HG03460 (cell line): Measurements from ENCODE around the gene PRKCI.
"Not testable (repeated sequence)": the region's sequence is repeated elsewhere in the genome, so short reads cannot be mapped to it uniquely, and the experiment has no call there.

Source experiments
- ATAC-seq: cut with Tn5 transposase; IDR thresholded peaks from one replicate; pipeline ENCODE4 v1.9.1; 2021; ENCODE audit not compliant: unreplicated experiment

The PRKCI gene

DNA sequence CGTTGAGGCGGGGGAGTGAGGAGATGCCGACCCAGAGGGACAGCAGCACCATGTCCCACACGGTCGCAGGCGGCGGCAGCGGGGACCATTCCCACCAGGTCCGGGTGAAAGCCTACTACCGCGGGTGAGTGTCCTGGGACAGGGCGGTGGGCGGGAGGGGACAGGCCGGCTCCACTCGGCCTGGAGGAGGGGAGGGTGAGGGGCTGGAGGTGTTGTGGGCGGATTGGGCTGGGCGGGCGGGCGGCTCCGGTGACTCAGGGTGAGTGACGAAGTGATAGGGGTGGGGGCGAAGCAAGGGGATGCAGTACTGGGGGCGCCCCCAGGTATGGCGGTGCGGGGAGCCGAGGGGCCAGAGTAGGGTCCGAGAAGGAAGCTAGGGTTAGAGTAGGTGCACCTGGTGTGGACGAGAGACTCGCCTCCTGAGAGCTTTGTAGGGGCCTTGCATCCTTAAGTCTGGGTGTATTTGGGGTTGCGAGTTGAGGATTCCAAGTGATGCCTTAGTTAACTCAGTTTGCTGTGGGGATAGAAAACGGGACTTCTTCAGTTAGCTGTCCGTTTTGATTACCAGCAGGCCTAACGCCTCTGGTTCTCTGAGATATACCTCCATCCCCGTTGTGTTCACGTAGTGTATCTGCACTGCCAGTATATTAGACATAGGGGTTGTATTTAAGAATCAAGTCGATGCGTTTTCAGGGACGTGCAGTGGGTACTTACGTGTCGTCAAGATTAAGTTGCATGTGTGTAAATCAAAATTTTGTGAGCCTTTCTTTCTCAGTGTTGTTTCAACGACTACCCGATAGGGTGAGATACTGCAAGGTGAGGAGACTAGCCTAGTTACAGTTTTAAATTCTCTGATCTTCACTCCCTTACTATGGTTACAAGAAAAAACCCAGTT lies 670 bp downstream of the PRKCI start:
- ATAC-seq: peak; percentile 28

DNA sequence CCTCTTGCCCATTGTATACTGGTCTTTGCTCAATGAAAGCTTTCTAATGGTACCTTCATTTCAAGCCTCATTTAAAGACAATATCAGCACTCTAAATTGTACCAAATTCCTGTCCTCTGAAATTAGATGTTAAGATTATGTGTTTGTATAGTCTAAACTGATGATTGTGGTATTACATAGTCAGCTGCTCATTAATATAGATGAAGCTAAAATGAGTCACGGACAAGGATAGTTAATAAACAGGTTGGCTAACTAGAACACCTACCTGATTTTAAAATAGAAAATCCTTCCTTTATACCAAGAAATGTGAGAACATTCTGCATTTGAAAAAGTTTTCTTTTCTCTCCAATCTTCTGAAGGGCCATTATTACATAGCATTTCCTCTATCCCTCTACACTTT lies 2.9 kb downstream of the PRKCI start:
- ATAC-seq: no peak

DNA sequence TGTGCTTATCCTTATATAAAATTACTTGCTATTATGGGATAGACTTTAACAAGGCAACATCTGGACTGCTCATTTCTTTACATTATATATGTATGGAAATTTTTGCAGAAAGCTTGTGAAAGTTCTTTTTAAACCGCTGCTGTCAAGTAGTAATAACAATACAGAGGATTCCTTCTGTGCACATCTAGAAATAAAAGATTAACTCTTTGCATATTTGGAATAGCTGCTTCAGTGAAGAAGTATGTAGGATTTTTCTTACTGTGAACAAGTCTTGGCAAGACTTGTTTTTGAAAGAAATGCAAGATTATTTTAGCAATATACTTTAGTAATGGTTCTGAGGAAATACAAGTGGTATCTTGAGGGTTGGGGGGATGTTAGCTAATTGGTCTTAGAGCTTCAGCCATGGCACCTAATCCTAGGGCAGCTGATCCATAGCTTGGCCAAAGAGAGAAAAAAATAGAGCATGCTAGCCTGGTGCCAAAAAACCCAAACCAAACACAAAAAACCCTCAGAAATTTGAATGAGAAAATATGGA lies 4.3 kb downstream of the PRKCI start:
- no peak for ATAC-seq

GRCh38 chr3:170228093-170228766 lies 6.0 kb downstream of the PRKCI start:
- no peak for ATAC-seq

DNA sequence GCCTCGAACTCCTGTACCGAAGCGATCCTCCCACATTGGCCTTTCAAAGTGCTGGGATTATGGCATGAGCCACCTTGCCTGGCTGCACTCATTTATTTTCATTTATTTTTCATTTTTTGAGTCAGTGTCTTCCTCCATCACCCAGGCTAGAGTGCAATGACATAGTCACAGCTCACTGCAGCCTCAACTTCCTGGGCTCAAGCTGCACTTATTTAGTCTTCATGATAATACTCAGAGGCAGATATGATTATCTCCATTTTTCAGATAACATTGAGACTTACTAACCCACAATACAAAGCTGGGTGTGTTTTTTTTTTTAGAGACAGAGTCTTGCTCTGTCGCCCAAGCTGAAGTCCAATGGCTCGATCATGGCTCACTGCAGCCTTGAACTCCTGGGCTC lies 10.0 kb downstream of the PRKCI start:
- ATAC-seq: no peak

GRCh38 chr3:170233530-170233929 lies 11.3 kb downstream of the PRKCI start:
- ATAC-seq: no peak

DNA sequence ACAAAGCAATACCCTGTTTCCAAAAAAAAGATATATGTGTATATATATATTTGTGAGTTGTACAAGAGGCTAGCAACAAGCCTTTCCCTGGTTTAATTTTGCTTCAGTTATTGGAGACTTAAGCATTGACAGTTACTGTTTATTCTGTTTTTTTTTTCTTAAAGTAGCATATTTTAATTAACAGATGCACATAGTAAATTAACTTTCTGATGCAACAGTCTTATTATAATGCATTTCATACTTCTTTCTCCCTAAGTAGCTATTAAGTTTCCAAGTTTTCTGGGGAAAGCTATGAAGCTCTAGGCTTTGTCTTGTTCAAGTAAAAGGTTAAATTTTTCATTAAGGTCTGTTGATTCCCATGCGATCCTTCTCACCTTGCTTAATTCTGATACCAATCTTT lies 17.9 kb downstream of the PRKCI start:
- no peak for ATAC-seq

GRCh38 chr3:170240671-170241070 lies 18.4 kb downstream of the PRKCI start:
- no peak for ATAC-seq

DNA sequence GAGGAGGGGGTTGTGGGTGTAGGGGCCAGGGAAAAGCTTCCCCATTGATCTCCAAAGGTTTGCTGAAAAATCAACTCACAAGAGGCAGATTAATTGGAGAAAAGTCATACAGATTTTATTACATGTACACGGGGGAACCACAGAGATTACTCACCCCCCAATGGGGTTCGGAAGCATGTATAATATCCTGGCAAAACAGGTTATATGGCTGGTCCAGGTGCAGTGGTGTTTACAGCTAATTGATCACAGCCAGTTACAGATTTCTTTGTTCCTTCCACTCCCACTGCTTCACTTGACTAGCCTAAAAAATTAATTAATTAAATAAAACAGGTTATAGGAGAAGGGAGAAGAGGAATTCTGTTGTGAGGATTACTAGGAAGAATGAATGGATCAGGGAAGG lies 22.4 kb downstream of the PRKCI start:
- no peak for ATAC-seq

GRCh38 chr3:170247875-170248274 lies 25.7 kb downstream of the PRKCI start:
- ATAC-seq: peak; percentile 16

DNA sequence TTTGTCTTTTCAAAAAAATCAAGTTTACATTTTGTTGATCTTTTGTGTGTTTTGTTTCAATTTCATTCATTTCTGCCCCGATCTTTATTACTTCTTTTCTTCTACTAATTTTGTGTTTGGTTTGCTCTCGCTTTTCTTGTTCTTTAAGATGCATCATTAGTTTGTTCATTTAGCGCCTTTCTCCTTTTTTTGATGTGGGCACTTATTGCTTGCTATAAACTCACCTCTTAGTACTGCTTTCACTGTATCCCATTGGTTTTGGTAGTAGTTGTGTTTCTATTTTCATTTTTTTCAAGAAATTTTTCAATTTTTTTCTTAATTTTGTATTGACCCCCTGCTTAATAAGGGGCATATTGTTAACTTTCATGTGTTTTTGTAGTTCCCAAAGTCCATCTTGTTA lies 34.4 kb downstream of the PRKCI start:
- ATAC-seq: no peak

- peak; percentile 58 for ATAC-seq
Observed at GRCh38 chr3:170257145-170257544, 34.9 kb downstream of the PRKCI start.

DNA sequence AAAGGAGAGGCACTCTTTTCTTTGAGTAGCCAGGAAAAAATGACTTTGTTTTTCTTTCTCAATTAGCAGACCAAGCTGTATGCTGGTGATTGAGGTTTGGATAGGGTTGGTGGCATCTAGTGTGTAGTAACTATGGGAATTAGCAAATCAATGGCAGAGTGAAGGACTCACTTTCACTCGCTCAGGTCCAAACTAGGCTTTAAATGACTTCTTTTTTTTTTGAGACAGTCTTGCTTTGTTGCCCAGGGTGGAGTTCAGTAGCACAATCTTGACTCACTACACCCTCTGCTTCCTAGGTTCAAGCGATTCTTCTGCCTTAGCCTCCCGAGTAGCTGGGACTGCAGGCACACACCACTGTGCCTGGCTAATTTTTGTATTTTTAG lies 35.9 kb downstream of the PRKCI start:
- ATAC-seq: no peak

GRCh38 chr3:170259907-170260306 lies 37.7 kb downstream of the PRKCI start:
- ATAC-seq: no peak

DNA sequence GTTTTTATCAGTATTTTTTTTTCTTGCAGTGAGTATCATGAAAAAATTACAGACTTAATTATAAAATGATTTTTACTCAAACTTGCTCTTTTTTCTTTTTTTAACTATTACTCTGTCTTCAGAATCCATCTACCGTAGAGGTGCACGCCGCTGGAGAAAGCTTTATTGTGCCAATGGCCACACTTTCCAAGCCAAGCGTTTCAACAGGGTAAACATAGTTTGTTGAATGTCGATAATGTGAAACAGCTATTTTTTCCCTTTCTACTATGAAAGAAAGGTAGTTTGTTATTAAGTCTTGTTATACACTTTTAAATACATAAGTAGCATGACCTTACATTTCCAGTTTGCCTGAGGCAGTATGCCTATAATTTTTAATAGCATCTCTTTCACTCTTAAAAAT lies 45.6 kb downstream of the PRKCI start:
- ATAC-seq: no peak

GRCh38 chr3:170269673-170270254 lies 47.5 kb downstream of the PRKCI start:
- ATAC-seq: not testable (repeated sequence)

- no peak for ATAC-seq
Observed at GRCh38 chr3:170270282-170270881, 48.2 kb downstream of the PRKCI start.

DNA sequence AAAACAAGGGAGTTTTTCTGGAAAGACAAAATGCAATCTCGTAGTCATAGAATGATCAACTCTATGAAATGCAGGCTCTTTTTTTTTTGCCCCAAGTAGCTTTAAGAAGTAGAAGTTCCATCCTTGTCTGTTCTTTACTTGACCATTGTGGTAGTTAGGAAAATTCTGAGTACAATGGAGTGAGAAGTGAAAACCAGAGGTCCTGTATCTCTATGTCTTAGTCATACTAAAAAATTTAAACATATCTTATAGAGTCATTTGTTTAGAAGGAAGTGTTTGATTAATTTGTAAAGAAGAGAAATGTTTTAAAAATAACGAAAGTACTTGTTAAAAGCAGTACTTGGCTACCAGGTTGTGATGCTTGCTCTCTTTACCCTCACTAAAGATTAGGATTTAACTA lies 52.4 kb downstream of the PRKCI start:
- no peak for ATAC-seq

GRCh38 chr3:170275832-170276231 lies 53.6 kb downstream of the PRKCI start:
- no peak for ATAC-seq

DNA sequence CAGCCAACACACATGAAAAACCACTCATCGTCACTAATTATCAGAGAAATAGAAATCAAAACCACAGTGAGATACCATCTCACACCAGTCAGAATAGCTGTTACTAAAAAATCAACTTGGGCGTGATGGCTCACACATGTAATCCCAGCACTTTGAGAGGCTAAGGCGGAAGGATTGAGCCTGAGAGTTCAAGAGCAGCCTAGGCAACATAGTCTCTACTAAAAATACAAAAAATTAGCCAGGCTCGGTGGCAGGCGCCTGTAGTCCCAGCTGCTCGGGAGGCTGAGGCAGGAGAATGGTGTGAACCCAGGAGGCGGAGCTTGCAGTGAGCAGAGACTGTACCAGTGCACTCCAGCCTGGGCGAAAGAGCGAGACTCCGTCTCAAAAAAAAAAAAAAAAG lies 55.1 kb downstream of the PRKCI start:
- not testable (repeated sequence) for ATAC-seq

DNA sequence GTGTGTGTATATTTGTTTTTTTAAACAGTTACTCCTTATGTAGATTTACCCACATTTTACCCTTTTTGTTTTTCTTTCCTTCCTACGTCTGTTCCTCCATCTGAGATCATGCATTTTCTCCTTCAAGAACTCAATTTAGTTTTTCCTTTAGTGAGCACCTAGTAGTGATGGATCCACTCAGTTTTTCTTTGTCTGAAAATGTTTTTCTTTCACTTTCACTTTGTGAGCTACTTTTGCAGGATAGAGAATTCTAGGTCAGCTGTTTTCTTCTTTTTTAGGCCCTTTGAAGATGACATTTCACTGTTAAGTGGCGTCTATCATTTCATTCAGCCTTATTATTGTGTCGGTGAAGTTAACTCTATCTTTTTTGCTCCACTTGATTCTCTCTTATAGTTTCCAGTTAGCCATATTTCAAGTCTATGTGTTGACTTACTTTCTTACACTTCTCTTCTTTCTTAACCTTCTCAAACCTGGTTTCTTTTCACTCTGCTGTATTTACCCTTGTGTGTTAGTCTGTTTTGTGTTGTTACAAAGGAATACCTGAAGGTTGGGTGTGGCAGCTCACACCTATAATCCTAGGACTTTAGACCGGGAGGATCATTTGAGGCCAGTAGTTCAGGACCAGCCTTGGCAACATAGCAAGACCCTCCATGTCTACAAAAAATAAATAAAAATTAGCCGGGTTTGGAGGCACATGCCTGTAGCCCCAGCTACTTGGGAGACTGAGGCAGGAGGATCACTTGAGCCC lies 55.8 kb downstream of the PRKCI start:
- ATAC-seq: no peak
